OCI-LY7 (cell line): Measurements from ENCODE around the gene VEGFA.

Experiments used
- CTCF ChIP-seq: fragments of 200-600 bp; sonication (generic); conservative IDR thresholded peaks from 2 replicates; pipeline ENCODE4 v1.5.1; 2014; ENCODE audit warnings: mild to moderate bottlenecking, antibody characterized with exemption, low read length, moderate library complexity, mixed read lengths
- EZH2phosphoT487 ChIP-seq: fragments of 200-600 bp; sonication (generic); IDR thresholded peaks from 2 replicates; pipeline ENCODE4 v1.6.1; 2018; ENCODE audit warnings: low read depth, borderline replicate concordance, mild to moderate bottlenecking, mixed run types, antibody characterized with exemption, low read length, moderate library complexity, mixed read lengths

- TF ChIP-seq CTCF (no peak), EZH2phosphoT487 (no peak)
These were observed 24.9 kb upstream of the VEGFA start for GRCh38 chr6:43744931-43745727.
